GM19025 (cell line): Measurements from ENCODE around the gene RPN2.

Experiments
- ATAC-seq: cut with Tn5 transposase; IDR thresholded peaks from one replicate; pipeline ENCODE4 v1.9.1; 2021; ENCODE audit warnings: mild to moderate bottlenecking, low read depth, moderate library complexity; ENCODE audit not compliant: unreplicated experiment

The RPN2 gene

GRCh38 chr20:37179683-37180524, 774 bp downstream of the RPN2 start:
- ATAC-seq: no peak

GRCh38 chr20:37185686-37186085, 6.6 kb downstream of the RPN2 start:
- no peak for ATAC-seq

- ATAC-seq: no peak
Measured at GRCh38 chr20:37188787-37189186, 9.7 kb downstream of the RPN2 start.

- no peak for ATAC-seq
Measured at GRCh38 chr20:37189416-37190016, 10.4 kb downstream of the RPN2 start.

GRCh38 chr20:37190354-37191112, 11.4 kb downstream of the RPN2 start:
- no peak for ATAC-seq

GRCh38 chr20:37192137-37192854, 13.2 kb downstream of the RPN2 start:
- no peak for ATAC-seq

- ATAC-seq: no peak
Measured at GRCh38 chr20:37193226-37193625, 14.1 kb downstream of the RPN2 start.

- ATAC-seq: no peak
Measured at GRCh38 chr20:37193821-37194220, 14.7 kb downstream of the RPN2 start.

GRCh38 chr20:37194621-37195417, 15.7 kb downstream of the RPN2 start:
- no peak for ATAC-seq

- no peak for ATAC-seq
Measured at GRCh38 chr20:37198932-37199660, 20.0 kb downstream of the RPN2 start.

- no peak for ATAC-seq
Measured at GRCh38 chr20:37200376-37200775, 21.2 kb downstream of the RPN2 start.

- no peak for ATAC-seq
Measured at GRCh38 chr20:37200926-37201826, 22.0 kb downstream of the RPN2 start.

GRCh38 chr20:37201827-37202162, 22.7 kb downstream of the RPN2 start:
- no peak for ATAC-seq

GRCh38 chr20:37202267-37202943, 23.3 kb downstream of the RPN2 start:
- no peak for ATAC-seq

- no peak for ATAC-seq
Measured at GRCh38 chr20:37204056-37204455, 24.9 kb downstream of the RPN2 start.

- ATAC-seq: no peak
Measured at GRCh38 chr20:37205130-37205529, 26.0 kb downstream of the RPN2 start.

GRCh38 chr20:37205794-37206193, 26.7 kb downstream of the RPN2 start:
- no peak for ATAC-seq

GRCh38 chr20:37207171-37207570, 28.0 kb downstream of the RPN2 start:
- no peak for ATAC-seq
